Stimulated activated effector memory CD8-positive, alpha-beta T cell treated with anti-CD3 and anti-CD28 coated beads, Interleukin-12 subunit alpha, Interleukin-12 subunit beta, amount 100 ng/mL, for 72 hours (primary cell): Measurements from ENCODE around the gene MUC5B.

Experiments used
- ATAC-seq: fragments of 150-1000 bp; cut with Tn5 transposase; 2 replicates; pipeline ENCODE4 v1.10.0; 2021
- DNase-seq, 2 donors: peaks; one replicate each; pipeline ENCODE4 v3.0.0; 2021 to 2022; ENCODE audit warnings: low spot score in 2 of 2
- H3K27ac Mint-ChIP-seq: one replicate; pipeline ENCODE4 v1.8.0; 2022; ENCODE audit warnings: mild to moderate bottlenecking, mixed read lengths
- H3K36me3 Mint-ChIP-seq: one replicate; pipeline ENCODE4 v1.8.0; 2022; ENCODE audit warnings: mild to moderate bottlenecking, mixed read lengths
- H3K4me1 Mint-ChIP-seq: one replicate; pipeline ENCODE4 v1.8.0; 2022; ENCODE audit warnings: mixed read lengths
- H3K4me3 Mint-ChIP-seq: one replicate; pipeline ENCODE4 v1.8.0; 2022; ENCODE audit warnings: mild to moderate bottlenecking, mixed read lengths
- H3K9me3 Mint-ChIP-seq: one replicate; pipeline ENCODE4 v1.8.0; 2022; ENCODE audit warnings: mixed read lengths

MUC5B gene

GRCh38 chr11:1302041-1302460 lies 79.2 kb downstream of the MUC5B start:
- DNase-seq (no peak), ATAC-seq (no peak)
- Mint-ChIP-seq H3K4me3 (no peak overlapping the region), H3K4me1 (peaks cover 31% of the 10 kb centered on the region), H3K27ac (peak overlapping the region; percentile 48), H3K9me3 (no peaks in the 10 kb centered on the region), H3K36me3 (no peaks in the 10 kb centered on the region)

DNA sequence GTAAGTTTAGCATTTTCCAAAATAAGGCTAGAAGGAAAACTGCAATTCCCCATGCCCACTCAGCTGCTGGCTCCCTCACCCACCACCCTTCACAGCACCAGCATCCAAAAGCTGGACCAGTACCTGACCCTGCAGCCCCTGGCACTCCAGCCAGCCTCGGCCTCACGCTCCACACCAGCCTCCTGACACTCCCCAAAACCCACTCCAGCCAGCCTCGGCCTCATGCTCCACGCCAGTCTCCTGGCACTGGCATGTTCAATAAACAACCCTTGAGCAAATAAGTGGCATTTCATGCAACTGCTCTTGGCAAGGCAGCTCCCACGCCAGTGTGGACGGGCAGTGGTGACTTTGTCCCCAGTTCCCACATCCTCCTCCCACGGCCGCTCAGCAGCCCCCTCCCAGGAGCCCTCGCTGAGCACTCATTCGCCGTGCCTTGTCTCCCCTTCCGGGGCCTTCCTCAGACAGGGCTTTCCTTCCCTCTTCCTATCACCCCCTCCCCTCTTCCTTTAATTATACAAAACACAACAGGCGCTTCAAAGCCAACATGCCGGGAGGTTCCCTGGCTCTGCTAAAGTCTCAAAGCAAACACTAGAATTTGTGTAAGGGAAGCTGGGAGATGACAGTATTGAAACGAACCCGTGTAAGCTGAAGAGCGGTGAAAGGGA lies 79.7 kb downstream of the MUC5B start:
- Mint-ChIP-seq H3K4me1 (peaks cover 36% of the 10 kb centered on the region), H3K27ac (peak overlapping the region; percentile 86), H3K4me3 (no peak overlapping the region), H3K9me3 (no peaks in the 10 kb centered on the region), H3K36me3 (peaks cover 5% of the 10 kb centered on the region)
- DNase-seq: no peak
- ATAC-seq: no peak

DNA sequence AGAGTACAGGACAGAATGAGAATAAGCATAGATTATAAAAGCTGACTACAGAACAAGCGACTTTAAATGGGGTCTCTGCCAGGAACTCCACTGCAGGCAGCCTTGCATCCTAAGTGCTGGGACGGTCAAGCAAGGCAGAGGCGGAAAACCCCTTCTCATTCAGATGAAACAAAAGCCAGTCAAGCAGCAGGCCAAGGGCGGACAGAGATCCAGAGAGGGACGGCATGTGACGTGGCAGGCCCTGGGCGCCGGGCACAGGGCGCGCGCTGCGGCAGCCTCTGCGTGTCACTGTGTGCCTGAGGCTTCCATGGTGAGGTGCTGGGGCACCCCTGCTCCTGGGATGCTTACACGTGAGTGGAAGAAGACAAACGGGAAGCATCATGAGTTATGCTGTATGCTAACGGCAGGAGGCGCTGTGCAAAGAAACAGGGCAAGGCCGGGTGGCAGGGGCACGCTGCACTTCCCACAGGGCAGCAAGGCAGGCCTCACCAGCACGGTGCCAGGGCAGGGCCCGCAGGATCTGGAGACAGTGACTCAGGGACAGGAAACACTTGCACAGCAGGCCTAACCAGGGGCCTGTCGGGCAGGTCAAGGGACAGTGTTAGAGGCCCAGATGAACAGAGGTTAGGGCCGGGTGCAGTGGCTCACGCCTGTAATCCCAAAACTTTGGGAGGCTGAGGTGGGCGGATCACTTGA lies 80.4 kb downstream of the MUC5B start:
- Mint-ChIP-seq H3K9me3 (no peaks in the 10 kb centered on the region), H3K4me3 (no peak overlapping the region), H3K27ac (peak overlapping the region; percentile 86), H3K36me3 (peaks cover 12% of the 10 kb centered on the region), H3K4me1 (peaks cover 41% of the 10 kb centered on the region)
- DNase-seq (peak in 1 of 2 donors; percentile 35), ATAC-seq (peak; percentile 25)

DNA sequence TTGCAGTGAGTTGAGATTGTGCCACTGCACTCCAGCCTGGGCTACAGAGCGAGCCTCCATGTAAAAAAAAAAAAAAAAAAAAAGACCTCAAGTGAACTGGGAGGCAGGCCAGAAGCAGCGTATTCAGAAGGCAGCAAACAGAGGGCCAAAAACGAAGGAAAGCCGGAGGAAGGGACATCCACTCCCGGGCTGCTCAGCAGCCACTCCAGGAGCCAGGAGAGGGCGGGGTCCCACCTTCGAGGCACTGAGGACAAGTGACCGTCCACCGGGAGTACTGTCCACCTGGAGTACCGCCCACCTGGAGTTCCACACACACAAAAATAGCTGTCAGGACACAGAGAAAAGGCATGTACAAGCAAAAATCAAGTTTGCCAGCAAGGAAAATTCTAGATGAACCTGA lies 81.1 kb downstream of the MUC5B start:
- DNase-seq (peak in 1 of 2 donors; percentile 38), ATAC-seq (no peak)
- H3K9me3 Mint-ChIP-seq: no peaks in the 10 kb centered on the region
- peaks cover 16% of the 10 kb centered on the region for H3K36me3 Mint-ChIP-seq
- H3K27ac Mint-ChIP-seq: no peak overlapping the region
- no peak overlapping the region for H3K4me3 Mint-ChIP-seq
- peaks cover 45% of the 10 kb centered on the region for H3K4me1 Mint-ChIP-seq

- H3K27ac Mint-ChIP-seq: no peak overlapping the region
- DNase-seq: no peak
- peaks cover 45% of the 10 kb centered on the region for H3K4me1 Mint-ChIP-seq
These were observed 81.5 kb downstream of the MUC5B start for GRCh38 chr11:1304380-1304779.

GRCh38 chr11:1305063-1305495 lies 82.2 kb downstream of the MUC5B start:
- Mint-ChIP-seq H3K27ac (no peak overlapping the region), H3K4me3 (no peak overlapping the region), H3K9me3 (no peaks in the 10 kb centered on the region), H3K36me3 (peaks cover 22% of the 10 kb centered on the region), H3K4me1 (peaks cover 45% of the 10 kb centered on the region)
- ATAC-seq (no peak), DNase-seq (no peak)

More at GRCh38 chr11:1304380-1304779, 81.5 kb downstream of the MUC5B start:
- Mint-ChIP-seq H3K36me3 (peaks cover 16% of the 10 kb centered on the region), H3K9me3 (no peaks in the 10 kb centered on the region), H3K4me3 (no peak overlapping the region)
- no peak for ATAC-seq

- peak in 1 of 2 donors; percentile 44 for DNase-seq
- no peaks in the 10 kb centered on the region for H3K9me3 Mint-ChIP-seq
- H3K4me3 Mint-ChIP-seq: no peak overlapping the region
- H3K4me1 Mint-ChIP-seq: peaks cover 48% of the 10 kb centered on the region
- ATAC-seq: no peak
- H3K36me3 Mint-ChIP-seq: peaks cover 26% of the 10 kb centered on the region
- no peak overlapping the region for H3K27ac Mint-ChIP-seq
These were observed 82.7 kb downstream of the MUC5B start for GRCh38 chr11:1305501-1306056.

GRCh38 chr11:1306186-1307162 lies 83.6 kb downstream of the MUC5B start:
- no peak for ATAC-seq
- Mint-ChIP-seq H3K4me3 (peak overlapping the region; percentile 76), H3K9me3 (peaks cover 3% of the 10 kb centered on the region), H3K4me1 (peaks cover 55% of the 10 kb centered on the region), H3K27ac (peak overlapping the region; percentile 40), H3K36me3 (peaks cover 30% of the 10 kb centered on the region)
- DNase-seq: peak in 1 of 2 donors; percentile 46

DNA sequence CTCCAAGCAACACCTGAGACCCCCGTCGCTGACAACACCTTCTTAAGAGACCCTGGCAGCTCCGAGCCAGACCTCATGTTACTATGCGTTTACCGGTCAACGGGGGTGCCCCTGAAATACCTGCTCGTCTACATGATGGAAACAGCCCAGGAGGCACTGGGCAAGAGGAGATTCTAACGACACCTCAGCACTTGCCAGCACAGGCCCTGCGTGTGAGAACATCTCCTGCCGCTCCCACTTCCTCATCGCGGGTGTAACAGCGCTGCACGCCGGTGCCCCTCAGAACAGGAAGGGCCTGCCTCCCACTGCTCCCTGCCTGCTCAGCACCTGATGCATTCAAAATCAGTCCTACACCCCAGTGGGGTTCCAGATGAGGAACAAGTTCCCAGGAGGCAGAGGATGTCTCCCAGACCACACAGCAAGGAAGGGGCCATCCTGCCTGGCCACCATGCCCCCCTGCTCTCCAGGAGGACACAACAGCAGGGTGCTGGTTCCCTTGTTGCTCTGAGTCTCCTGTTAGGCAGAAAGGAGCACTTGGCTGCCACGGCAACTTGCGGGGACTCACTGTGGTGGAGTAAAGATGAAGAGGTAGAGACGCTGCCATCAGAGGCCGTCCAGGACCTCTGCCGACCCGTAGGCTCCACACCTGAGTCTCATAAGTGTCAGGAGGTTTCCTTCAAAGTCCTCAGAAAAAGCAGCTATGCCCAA lies 84.5 kb downstream of the MUC5B start:
- peak overlapping the region; percentile 76 for H3K4me3 Mint-ChIP-seq
- H3K27ac Mint-ChIP-seq: peak overlapping the region; percentile 40
- ATAC-seq (no peak), DNase-seq (peak in 1 of 2 donors; percentile 53)
- peaks cover 53% of the 10 kb centered on the region for H3K4me1 Mint-ChIP-seq
- peaks cover 3% of the 10 kb centered on the region for H3K9me3 Mint-ChIP-seq
- peaks cover 30% of the 10 kb centered on the region for H3K36me3 Mint-ChIP-seq

- Mint-ChIP-seq H3K36me3 (peaks cover 30% of the 10 kb centered on the region), H3K9me3 (peaks cover 3% of the 10 kb centered on the region), H3K27ac (peak overlapping the region; percentile 80), H3K4me1 (peaks cover 45% of the 10 kb centered on the region), H3K4me3 (peak overlapping the region; percentile 76)
- ATAC-seq (no peak), DNase-seq (peak in 1 of 2 donors; percentile 49)
These were observed 85.3 kb downstream of the MUC5B start for GRCh38 chr11:1307998-1308742.

- ATAC-seq: no peak
- H3K9me3 Mint-ChIP-seq: peaks cover 3% of the 10 kb centered on the region
- no peak for DNase-seq
- H3K27ac Mint-ChIP-seq: peak overlapping the region; percentile 80
- H3K4me3 Mint-ChIP-seq: peak overlapping the region; percentile 76
- H3K36me3 Mint-ChIP-seq: peaks cover 30% of the 10 kb centered on the region
- H3K4me1 Mint-ChIP-seq: peaks cover 40% of the 10 kb centered on the region
These were observed 86.1 kb downstream of the MUC5B start for GRCh38 chr11:1308743-1309497.

DNA sequence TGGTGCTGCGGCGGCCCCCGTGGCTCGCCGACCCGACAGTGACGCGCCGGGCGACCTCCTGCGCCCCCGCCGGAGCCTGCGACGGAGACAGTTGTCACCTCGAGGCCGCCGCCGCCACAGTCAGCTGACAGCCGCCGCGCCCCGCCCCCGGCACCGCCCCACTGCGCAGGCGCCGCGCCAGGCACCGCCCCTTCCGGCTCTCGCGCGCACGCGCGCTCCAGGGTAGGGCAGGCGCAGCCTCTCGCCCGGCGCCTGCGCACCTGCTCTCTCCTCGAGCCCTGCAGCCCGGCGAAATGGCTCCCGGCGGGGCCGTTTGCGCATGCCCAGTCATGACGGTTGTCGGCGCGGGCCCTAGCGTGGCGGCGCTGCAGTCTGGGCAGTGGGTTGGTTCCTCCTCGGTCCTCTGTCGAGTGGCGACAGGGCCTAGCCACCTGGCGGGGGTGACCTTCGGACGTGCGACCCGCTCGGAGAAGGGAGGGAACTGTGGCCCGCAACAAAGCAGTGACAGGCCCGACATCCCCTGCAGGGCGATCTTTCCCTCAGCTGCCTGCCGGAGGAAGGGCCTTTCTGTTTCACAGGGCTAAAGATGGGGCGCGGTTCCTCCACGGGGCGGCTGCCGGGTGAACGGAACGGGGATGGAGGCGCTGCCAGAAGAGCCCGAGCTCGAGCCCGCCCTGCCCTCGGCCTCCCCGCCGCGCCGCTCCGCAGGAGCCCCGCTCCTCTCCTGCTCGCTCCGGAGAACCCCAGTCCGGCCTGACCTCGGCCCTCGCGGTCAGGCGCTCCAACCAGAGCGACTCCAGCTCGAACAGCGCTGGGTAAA lies 86.8 kb downstream of the MUC5B start, which contains the start of gene TOLLIP:
Gene TOLLIP (minus strand): TSS at position 135 of the 820 bp plus-strand sequence. CDS start 134 bp downstream, at position 1.
- Mint-ChIP-seq H3K4me3 (peak within 1 kb of the TSS; percentile 76), H3K36me3 (peaks cover 30% of the 10 kb centered on the region), H3K9me3 (peaks cover 3% of the 10 kb centered on the region), H3K27ac (peak within 1 kb of the TSS; percentile 91), H3K4me1 (peaks cover 40% of the 10 kb centered on the region)
- ATAC-seq: peak; percentile 91
- peak; percentile 100 for DNase-seq
